GM10248 (cell line): ENCODE measurements around the gene ST6GAL1.
"Not testable (repeated sequence)": the region's sequence is repeated elsewhere in the genome, so short reads cannot be mapped to it uniquely, and the experiment has no call there.

Source experiments
- CTCF ChIA-PET: fragments of 300-600 bp; sonication (Branson Sonifier 250); formaldehyde crosslinking; extraction: SDS; loops from one replicate; lab custom pipeline; 2021; ENCODE audit warnings: antibody characterized with exemption; lab: Yijun Ruan, JAX
- POLR2A ChIA-PET: fragments of 350-650 bp; sonication (Branson Sonifier 250); formaldehyde crosslinking; extraction: SDS; loops from one replicate; lab custom pipeline; 2020; ENCODE audit warnings: antibody characterized with exemption; lab: Yijun Ruan, JAX
- DNase-seq: peaks from one replicate; pipeline ENCODE4 v3.0.0; 2012; ENCODE audit errors: extremely low spot score
- CTCF ChIP-seq: IDR thresholded peaks from 2 replicates; pipeline ENCODE4 v1.5.1; 2012; ENCODE audit warnings: mild to moderate bottlenecking, low read depth; ENCODE audit errors: extremely low read depth, missing control alignments, control extremely low read depth

ST6GAL1 gene

GRCh38 chr3:186990277-186990676 lies 60.0 kb downstream of the ST6GAL1 start:
- ChIA-PET POLR2A (no interaction called here), CTCF (interaction anchor here (0.9 to 5.1 kb wide), 9 partner anchors 10 to 461 kb away, joined by 3 to 24 read pairs (median 3); no protein-coding TSS in a partner anchor)
- DNase-seq = no peak
- no peak for TF ChIP-seq CTCF

- DNase-seq = no peak
- no peak for TF ChIP-seq CTCF
- POLR2A ChIA-PET = no interaction called here
- CTCF ChIA-PET = interaction anchor here (1.5 to 5.1 kb wide), 2 partner anchors 9 to 11 kb away, joined by 3 to 24 read pairs; no protein-coding TSS in a partner anchor
These were observed 60.6 kb downstream of the ST6GAL1 start for GRCh38 chr3:186990878-186991308.

GRCh38 chr3:186991470-186991869 lies 61.1 kb downstream of the ST6GAL1 start:
- no peak for DNase-seq
- no peak for TF ChIP-seq CTCF
- CTCF ChIA-PET = interaction anchor here (0.6 to 5.1 kb wide), 2 partner anchors 11 kb away, joined by 3 to 24 read pairs; no protein-coding TSS in a partner anchor
- POLR2A ChIA-PET = no interaction called here

DNA sequence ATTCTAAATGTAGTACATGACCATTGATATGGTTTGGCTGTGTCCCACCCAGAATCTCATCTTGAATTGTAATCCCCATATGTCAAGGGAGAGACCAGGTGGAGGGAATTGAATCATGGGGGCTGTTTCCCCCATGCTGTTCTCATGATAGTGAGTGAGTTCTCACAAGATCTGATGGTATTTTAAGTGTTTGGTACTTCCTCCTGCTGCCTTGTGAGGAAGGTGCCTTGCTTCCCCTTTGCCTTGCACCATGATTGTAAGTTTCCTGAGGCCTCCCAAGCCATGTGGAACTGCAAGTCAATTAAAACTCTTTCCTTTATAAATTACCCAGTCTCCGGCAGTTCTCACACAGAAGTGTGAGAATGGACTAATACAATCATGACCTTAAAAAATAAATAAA lies 61.8 kb downstream of the ST6GAL1 start:
- CTCF ChIA-PET = interaction anchor here (0.6 to 5.1 kb wide), 2 partner anchors 10 to 12 kb away, joined by 3 to 24 read pairs; no protein-coding TSS in a partner anchor
- POLR2A ChIA-PET, DNase-seq: not testable (repeated sequence)

DNA sequence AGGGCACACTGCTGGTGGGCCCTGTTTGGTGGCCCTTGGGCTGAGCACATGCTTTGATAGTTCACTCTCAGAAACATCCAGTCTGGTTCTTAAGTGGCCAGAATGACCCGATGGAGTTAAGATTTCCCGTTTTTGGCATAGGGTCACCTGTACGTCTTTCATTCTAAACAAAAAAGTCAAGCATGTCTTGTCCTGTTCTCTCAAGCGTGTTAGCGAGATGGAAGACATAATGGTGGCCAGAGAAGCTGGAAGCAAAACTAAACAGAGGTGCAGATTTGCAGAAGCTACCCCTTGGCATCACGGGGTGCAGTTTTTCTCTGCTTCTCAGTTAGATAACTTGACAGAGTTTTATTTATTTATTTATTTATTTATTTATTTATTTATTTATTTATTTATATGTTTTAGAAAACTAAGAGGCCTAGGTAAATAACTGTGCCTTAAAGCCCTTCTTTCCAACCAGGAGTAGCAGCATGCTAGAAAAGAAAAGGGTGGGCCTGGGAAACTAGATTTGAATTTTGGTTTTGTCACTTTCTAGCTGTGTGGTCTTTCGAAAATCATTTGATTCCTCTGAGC lies 63.0 kb downstream of the ST6GAL1 start:
- no peak for TF ChIP-seq CTCF
- ChIA-PET CTCF (interaction anchor here (0.9 to 1.4 kb wide), 4 partner anchors 13 to 40 kb away, joined by 3 read pairs; no protein-coding TSS in a partner anchor), POLR2A (no interaction called here)
- DNase-seq = no peak

- ChIA-PET CTCF (interaction anchor here (0.9 to 1.4 kb wide), 3 partner anchors 14 to 35 kb away, joined by 3 read pairs; no protein-coding TSS in a partner anchor), POLR2A (interaction anchor here (1.1 kb wide), 1 partner anchor 211 kb away, joined by 3 read pairs; the partner anchor contains the start of gene EIF4A2)
These were observed 64.0 kb downstream of the ST6GAL1 start for GRCh38 chr3:186994000-186994955.

More at GRCh38 chr3:186994000-186994955, 64.0 kb downstream of the ST6GAL1 start:
- DNase-seq = no peak
- no peak for TF ChIP-seq CTCF
